Neural cell (in vitro differentiated cells): Measurements from ENCODE around the gene MRPS26. TPM values are rescaled to one million over a fixed set of nuclear protein-coding genes. Genes with fewer than 3 reads are reported as not detected.

Source experiments
- H2AFZ ChIP-seq: fragments of 200-600, 300-800 bp; sonication (generic), shearing (Covaris generic); 2 replicates; pipeline ENCODE4 v1.6.0; 2014; ENCODE audit warnings: low read depth, mild to moderate bottlenecking, antibody characterized with exemption, low read length, moderate library complexity
- H3F3A ChIP-seq: fragments of 200-600 bp; shearing (Covaris generic); 2 replicates; pipeline ENCODE4 v1.6.1; 2016; ENCODE audit warnings: mild to moderate bottlenecking, moderate library complexity, mixed read lengths, antibody characterized with exemption, low read length; ENCODE audit not compliant: insufficient read depth, poor library complexity, severe bottlenecking
- H3K27ac ChIP-seq: fragments of 200-600, 300-800 bp; sonication (generic), shearing (Covaris generic); 2 replicates; pipeline ENCODE4 v1.5.1; 2014; ENCODE audit warnings: mild to moderate bottlenecking, low read length, moderate library complexity
- H3K27me3 ChIP-seq: fragments of 300-800, 200-600 bp; sonication (generic), shearing (Covaris generic); 2 replicates; pipeline ENCODE4 v1.6.0; 2014; ENCODE audit warnings: mild to moderate bottlenecking, low read depth, low read length, moderate library complexity; ENCODE audit not compliant: insufficient read depth
- H3K36me3 ChIP-seq: fragments of 300-800, 200-600 bp; sonication (generic), shearing (Covaris generic); 2 replicates; pipeline ENCODE4 v1.5.1; 2014; ENCODE audit warnings: mild to moderate bottlenecking, antibody characterized with exemption, low read length, moderate library complexity; ENCODE audit not compliant: insufficient read depth
- H3K4me2 ChIP-seq: fragments of 300-800, 200-600 bp; sonication (generic), shearing (Covaris generic); 2 replicates; pipeline ENCODE4 v1.6.0; 2014; ENCODE audit warnings: mild to moderate bottlenecking, low read length
- H3K4me3 ChIP-seq: fragments of 300-800, 200-600 bp; sonication (generic), shearing (Covaris generic); 2 replicates; pipeline ENCODE4 v1.5.1; 2014; ENCODE audit warnings: mild to moderate bottlenecking, low read length, moderate library complexity
- H3K79me2 ChIP-seq: fragments of 200-600 bp; shearing (Covaris generic); replicated peaks from 2 replicates; pipeline ENCODE4 v1.6.0; 2014; ENCODE audit warnings: mild to moderate bottlenecking, low read length, moderate library complexity; ENCODE audit not compliant: insufficient read depth
- H3K9ac ChIP-seq: fragments of 300-800, 200-600 bp; sonication (generic), shearing (Covaris generic); 2 replicates; pipeline ENCODE4 v1.6.1; 2016; ENCODE audit warnings: mild to moderate bottlenecking, low read length, mixed read lengths
- H3K9me2 ChIP-seq: fragments of 200-600 bp; shearing (Covaris generic); 2 replicates; pipeline ENCODE4 v1.6.1; 2016; ENCODE audit warnings: mild to moderate bottlenecking, low read length, mixed read lengths; ENCODE audit not compliant: insufficient read depth
- H3K9me3 ChIP-seq: fragments of 200-600, 300-800 bp; sonication (generic), shearing (Covaris generic); 2 replicates; pipeline ENCODE4 v1.6.1; 2016; ENCODE audit warnings: mild to moderate bottlenecking, mixed run types, low read length, moderate library complexity, mixed read lengths
- H4K20me1 ChIP-seq: fragments of 200-600 bp; shearing (Covaris generic); 2 replicates; pipeline ENCODE4 v1.6.1; 2016; ENCODE audit warnings: mild to moderate bottlenecking, mixed run types; ENCODE audit not compliant: insufficient read depth
- CTCF ChIP-seq: fragments of 450-650 bp; IDR thresholded peaks from 2 replicates; pipeline ENCODE4 v1.5.1; 2014; ENCODE audit warnings: antibody characterized with exemption, mild to moderate bottlenecking, moderate library complexity; ENCODE audit not compliant: poor library complexity, severe bottlenecking
- EP300 ChIP-seq: fragments of 450-650 bp; conservative IDR thresholded peaks from 2 replicates; pipeline ENCODE4 v1.6.1; 2014; ENCODE audit warnings: antibody characterized with exemption, mild to moderate bottlenecking, moderate library complexity; ENCODE audit not compliant: poor library complexity, severe bottlenecking
- EZH2 ChIP-seq: fragments of 200-600, 300-800 bp; shearing (Covaris generic), sonication (generic); IDR thresholded peaks from 2 replicates; pipeline ENCODE4 v1.6.1; 2014; ENCODE audit warnings: antibody characterized with exemption, low read length, borderline replicate concordance, mild to moderate bottlenecking; ENCODE audit not compliant: insufficient read depth, poor library complexity, severe bottlenecking
- MXI1 ChIP-seq: fragments of 450-650 bp; conservative IDR thresholded peaks from 2 replicates; pipeline ENCODE4 v1.6.1; 2014; ENCODE audit warnings: antibody characterized with exemption, mild to moderate bottlenecking; ENCODE audit not compliant: poor library complexity, severe bottlenecking
- POLR2AphosphoS5 ChIP-seq: IDR thresholded peaks from 2 replicates; pipeline ENCODE4 v1.6.1; 2012
- RAD21 ChIP-seq: fragments of 450-650 bp; conservative IDR thresholded peaks from 2 replicates; pipeline ENCODE4 v1.6.1; 2014; ENCODE audit warnings: antibody characterized with exemption, mild to moderate bottlenecking, moderate library complexity
- REST ChIP-seq: IDR thresholded peaks from 2 replicates; pipeline ENCODE4 v1.6.1; 2012; ENCODE audit warnings: borderline replicate concordance
- SMC3 ChIP-seq: fragments of 450-650 bp; conservative IDR thresholded peaks from 2 replicates; pipeline ENCODE4 v1.6.1; 2014; ENCODE audit warnings: antibody characterized with exemption, mild to moderate bottlenecking, moderate library complexity; ENCODE audit not compliant: poor library complexity
- TAF1 ChIP-seq: IDR thresholded peaks from 2 replicates; pipeline ENCODE4 v1.6.1; 2012; ENCODE audit warnings: low read depth
- polyA plus RNA-seq: library from polyadenylated mRNA; depleted of rRNA; stranded (reverse); fragments of >200 nt; gene quantifications from 2 replicates; pipeline ENCODE4 v1.2.3, GENCODE V29; 2014

Gene MRPS26
- polyA plus RNA-seq, 1 donor from 2014 or later = 134 TPM

DNA sequence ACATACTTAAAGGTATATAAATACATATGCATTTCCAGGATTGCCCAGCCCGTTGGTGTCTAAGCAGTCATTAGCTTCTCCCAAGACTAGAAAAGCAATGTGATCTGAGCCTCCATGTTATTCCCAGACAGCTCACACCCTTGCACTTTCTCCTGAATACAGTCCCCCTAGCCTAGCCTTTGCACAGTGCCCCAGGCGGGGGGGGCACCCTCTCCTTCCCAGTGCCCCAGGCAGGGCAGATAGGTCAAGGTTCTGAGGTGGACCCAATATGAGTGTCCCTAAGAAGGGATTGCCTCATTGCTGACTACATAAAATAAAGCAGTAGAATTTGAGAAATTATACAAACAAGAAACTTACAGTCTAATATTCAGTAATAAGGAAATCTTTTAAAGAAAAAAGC, 17.9 kb upstream of the MRPS26 start:
- H3K9me3 ChIP-seq = no peaks in the 10 kb centered on the region
- H3K27me3 ChIP-seq = no peaks in the 10 kb centered on the region
- no peaks in the 10 kb centered on the region for H3K79me2 ChIP-seq
- H3K9me2 ChIP-seq = no peaks in the 10 kb centered on the region
- no peak overlapping the region for H2AFZ ChIP-seq
- TF ChIP-seq MXI1 (no peak), POLR2AphosphoS5 (no peak), RAD21 (no peak), SMC3 (no peak), EZH2 (no peak), EP300 (no peak), REST (no peak), TAF1 (no peak), CTCF (no peak)
- H3K9ac ChIP-seq = no peak overlapping the region
- no peaks in the 10 kb centered on the region for H4K20me1 ChIP-seq
- H3K4me2 ChIP-seq = no peak overlapping the region
- no peaks in the 10 kb centered on the region for H3F3A ChIP-seq
- peaks cover 5% of the 10 kb centered on the region for H3K36me3 ChIP-seq
- no peak overlapping the region for H3K27ac ChIP-seq
- no peak overlapping the region for H3K4me3 ChIP-seq

DNA sequence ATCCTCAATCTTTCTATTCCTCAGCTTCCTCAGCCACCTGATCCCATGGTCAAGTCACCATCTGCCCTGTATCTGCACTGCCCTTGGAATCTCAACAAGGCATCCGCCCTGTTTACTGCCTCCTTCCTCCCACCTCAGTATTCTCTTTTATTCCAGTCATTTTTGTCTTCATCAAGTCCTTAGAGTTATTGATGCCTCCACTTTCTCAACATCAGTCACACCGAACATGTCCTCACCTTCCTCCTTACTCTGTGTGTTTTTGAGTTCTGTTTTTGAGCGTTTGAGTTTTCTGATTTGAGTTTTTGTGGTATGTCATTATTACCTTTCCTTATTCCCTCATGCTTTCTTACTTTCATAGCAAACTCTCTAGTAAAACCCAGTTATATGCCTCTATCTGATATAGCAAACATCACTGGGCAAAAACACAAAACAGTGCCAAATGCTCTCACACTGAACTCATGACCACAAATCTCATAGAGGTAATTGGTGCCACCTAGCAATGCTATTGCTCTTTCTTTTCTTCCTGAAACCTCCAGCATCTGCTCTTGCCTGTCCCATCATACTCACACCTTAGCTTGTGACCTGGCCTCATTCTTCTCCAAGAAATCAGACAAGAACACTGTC, 14.2 kb upstream of the MRPS26 start:
- Histone ChIP-seq H3F3A (no peaks in the 10 kb centered on the region), H3K36me3 (peaks cover 9% of the 10 kb centered on the region), H3K9me3 (no peaks in the 10 kb centered on the region), H3K9me2 (no peaks in the 10 kb centered on the region), H3K79me2 (no peaks in the 10 kb centered on the region), H3K27ac (no peak overlapping the region), H4K20me1 (no peaks in the 10 kb centered on the region), H3K4me3 (no peak overlapping the region), H2AFZ (no peak overlapping the region), H3K9ac (no peak overlapping the region), H3K4me2 (no peak overlapping the region), H3K27me3 (no peaks in the 10 kb centered on the region)
- TF ChIP-seq SMC3 = no peak
- TF ChIP-seq TAF1 = no peak
- no peak for TF ChIP-seq RAD21
- no peak for TF ChIP-seq REST
- TF ChIP-seq MXI1 = no peak
- TF ChIP-seq POLR2AphosphoS5 = no peak
- TF ChIP-seq EP300 = no peak
- no peak for TF ChIP-seq EZH2
- TF ChIP-seq CTCF = no peak
